Measurements from ENCODE around the gene SP8.

Gene SP8

GRCh38 chr7:20748853-20749252 is 37.8 kb downstream of the SP8 start:
- no peak for DNase-seq

- DNase-seq = no peak
Measured at GRCh38 chr7:20747001-20747400, 39.7 kb downstream of the SP8 start.

GRCh38 chr7:20745702-20746101 is 41.0 kb downstream of the SP8 start:
- DNase-seq = no peak

GRCh38 chr7:20744954-20745446 is 41.7 kb downstream of the SP8 start:
- peak; percentile 9 for DNase-seq

- no peak for DNase-seq
Measured at GRCh38 chr7:20742913-20743312, 43.8 kb downstream of the SP8 start.

GRCh38 chr7:20741801-20742200 is 44.9 kb downstream of the SP8 start:
- no peak for DNase-seq

GRCh38 chr7:20738518-20739481 is 47.9 kb downstream of the SP8 start:
- DNase-seq = no peak

- no peak for DNase-seq
Measured at GRCh38 chr7:20737840-20738448, 48.7 kb downstream of the SP8 start.

GRCh38 chr7:20735346-20736065 is 51.2 kb downstream of the SP8 start:
- DNase-seq = no peak

All from fibroblast of skin of right quadriceps (primary cell).